MCF 10A (cell line): ENCODE results near the gene ZCCHC24. TPM values are rescaled to one million over a fixed set of nuclear protein-coding genes. Genes with fewer than 3 reads are reported as not detected.

Source experiments
- BruUV-seq: library from RNA; stranded (reverse); fragments of 400-500 nt; replicated peaks from 2 replicates; lab custom pipeline; 2021; lab: Mats Ljungman, UMichigan
- CTCF ChIA-PET: fragments of 300-600 bp; sonication (Branson Sonifier 250); formaldehyde crosslinking; extraction: SDS; loops from one replicate; lab custom pipeline; 2021; ENCODE audit warnings: antibody characterized with exemption, inconsistent platforms; lab: Yijun Ruan, JAX
- POLR2A ChIA-PET: fragments of 300-600, 350-650 bp; sonication (Branson Sonifier 250); formaldehyde crosslinking; extraction: SDS; loops from one replicate; lab custom pipeline; 2020; ENCODE audit warnings: antibody characterized with exemption, inconsistent platforms; lab: Yijun Ruan, JAX
- DNase-seq: peaks from one replicate; pipeline ENCODE4 v3.0.0-alpha.2; 2018; ENCODE audit not compliant: unreplicated experiment
- H3K27ac Mint-ChIP-seq: one replicate; pipeline ENCODE4 v1.8.0; 2022; ENCODE audit warnings: mild to moderate bottlenecking, low read depth, mixed read lengths; ENCODE audit not compliant: unreplicated experiment
- H3K27me3 Mint-ChIP-seq: one replicate; pipeline ENCODE4 v1.8.0; 2022; ENCODE audit warnings: mixed read lengths; ENCODE audit not compliant: insufficient read depth, unreplicated experiment
- H3K36me3 Mint-ChIP-seq: one replicate; pipeline ENCODE4 v1.8.0; 2022; ENCODE audit warnings: mild to moderate bottlenecking, moderate library complexity, mixed read lengths; ENCODE audit not compliant: insufficient read depth, unreplicated experiment
- H3K4me1 Mint-ChIP-seq: one replicate; pipeline ENCODE4 v1.8.0; 2022; ENCODE audit warnings: mixed read lengths; ENCODE audit not compliant: insufficient read depth, unreplicated experiment
- H3K4me3 Mint-ChIP-seq: one replicate; pipeline ENCODE4 v1.8.0; 2022; ENCODE audit warnings: mild to moderate bottlenecking, moderate library complexity, mixed read lengths; ENCODE audit not compliant: unreplicated experiment
- H3K9me3 Mint-ChIP-seq: one replicate; pipeline ENCODE4 v1.8.0; 2022; ENCODE audit warnings: mixed read lengths; ENCODE audit not compliant: unreplicated experiment
- intact Hi-C: fragments of 100-400 bp; cut with micrococcal nuclease; formaldehyde crosslinking; loops from 2 replicates; pipeline ENCODE4 v1.14.1; 2022
- total RNA-seq: library from RNA; stranded (reverse); gene quantifications from 2 replicates; pipeline ENCODE4 v1.2.3, GENCODE V29; 2022
- TF ChIP-seq, protein P1 (sequence below): fragments of 200-600 bp; IDR thresholded peaks from one replicate; pipeline ENCODE4 v1.8.0; 2022; ENCODE audit warnings: antibody characterized with exemption, mild to moderate bottlenecking; ENCODE audit not compliant: unreplicated experiment

ZCCHC24 gene
- total RNA-seq, 1 experiment from 2014 or later: 2.8 TPM

DNA sequence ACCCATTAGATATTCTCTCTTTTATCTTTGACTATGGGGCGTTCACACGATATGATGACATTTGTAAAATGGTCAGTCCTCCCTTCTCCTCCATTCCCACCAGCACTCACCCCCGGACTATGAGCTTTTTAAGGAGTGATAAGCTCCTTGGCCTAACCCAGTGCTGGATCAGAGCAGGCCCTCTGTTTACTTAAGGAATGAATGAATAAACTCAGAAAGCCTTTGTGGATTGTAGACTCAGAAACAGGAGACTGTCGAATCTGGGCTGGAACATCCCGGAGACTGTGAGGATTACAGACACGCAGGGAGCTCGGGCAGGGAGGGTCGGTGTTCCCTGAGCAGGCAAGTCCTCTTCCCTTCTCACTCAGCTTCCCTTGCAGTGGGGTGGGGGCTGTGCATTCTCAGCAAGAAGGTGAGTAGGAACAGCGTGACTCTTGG lies 6.8 kb upstream of the ZCCHC24 start:
- POLR2A ChIA-PET: interaction anchor here (0.6 kb wide), 1 partner anchor 21 kb away, joined by 3 read pairs; no protein-coding TSS in a partner anchor
- no peak for DNase-seq
- intact Hi-C loops: loop anchor here (5.0 kb wide), 1 partner anchor 35 kb away; no protein-coding TSS in a partner anchor
- H3K27ac Mint-ChIP-seq: no peak overlapping the region
- H3K9me3 Mint-ChIP-seq: no peaks in the 10 kb centered on the region
- no peaks in the 10 kb centered on the region for H3K27me3 Mint-ChIP-seq
- BruUV-seq: no TSS peak
- H3K4me3 Mint-ChIP-seq: no peak overlapping the region
- H3K4me1 Mint-ChIP-seq: peaks cover 11% of the 10 kb centered on the region
- H3K36me3 Mint-ChIP-seq: no peaks in the 10 kb centered on the region
- CTCF ChIA-PET: interaction anchor here (0.6 to 0.9 kb wide), 3 partner anchors 15 to 77 kb away, joined by 3 to 5 read pairs (median 3); no protein-coding TSS in a partner anchor
- TF ChIP-seq, protein P1, sequence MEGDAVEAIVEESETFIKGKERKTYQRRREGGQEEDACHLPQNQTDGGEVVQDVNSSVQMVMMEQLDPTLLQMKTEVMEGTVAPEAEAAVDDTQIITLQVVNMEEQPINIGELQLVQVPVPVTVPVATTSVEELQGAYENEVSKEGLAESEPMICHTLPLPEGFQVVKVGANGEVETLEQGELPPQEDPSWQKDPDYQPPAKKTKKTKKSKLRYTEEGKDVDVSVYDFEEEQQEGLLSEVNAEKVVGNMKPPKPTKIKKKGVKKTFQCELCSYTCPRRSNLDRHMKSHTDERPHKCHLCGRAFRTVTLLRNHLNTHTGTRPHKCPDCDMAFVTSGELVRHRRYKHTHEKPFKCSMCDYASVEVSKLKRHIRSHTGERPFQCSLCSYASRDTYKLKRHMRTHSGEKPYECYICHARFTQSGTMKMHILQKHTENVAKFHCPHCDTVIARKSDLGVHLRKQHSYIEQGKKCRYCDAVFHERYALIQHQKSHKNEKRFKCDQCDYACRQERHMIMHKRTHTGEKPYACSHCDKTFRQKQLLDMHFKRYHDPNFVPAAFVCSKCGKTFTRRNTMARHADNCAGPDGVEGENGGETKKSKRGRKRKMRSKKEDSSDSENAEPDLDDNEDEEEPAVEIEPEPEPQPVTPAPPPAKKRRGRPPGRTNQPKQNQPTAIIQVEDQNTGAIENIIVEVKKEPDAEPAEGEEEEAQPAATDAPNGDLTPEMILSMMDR: no peak

DNA sequence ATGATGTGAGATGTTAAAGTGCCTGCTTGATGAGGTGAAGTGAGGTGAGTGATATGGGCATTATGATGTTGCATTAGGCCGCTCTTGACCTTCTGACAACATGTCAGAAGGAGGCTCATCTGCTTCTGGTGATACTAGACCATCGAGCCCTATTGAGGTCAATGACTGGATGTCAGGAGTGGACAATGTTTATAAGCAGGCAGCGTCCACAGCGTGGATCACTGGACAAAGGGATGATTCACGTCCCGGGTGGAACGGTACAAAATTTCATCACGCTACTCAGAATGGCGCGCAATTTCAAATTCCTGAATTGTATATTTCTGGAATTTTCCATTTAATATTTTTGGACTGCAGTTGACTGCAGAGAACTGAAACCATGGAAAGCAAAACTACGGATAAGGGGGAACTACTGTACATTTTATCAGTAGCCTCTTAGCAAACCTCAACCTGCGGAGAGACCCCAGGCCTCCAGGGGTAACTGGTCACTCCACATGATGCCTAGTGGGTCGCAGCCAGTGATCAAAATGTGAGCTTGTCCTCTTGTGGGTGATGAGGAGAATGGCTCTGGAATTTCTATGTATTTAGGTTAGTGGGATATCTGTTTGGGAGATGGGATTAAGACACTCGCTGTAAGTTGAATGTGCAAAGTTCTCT lies 5.7 kb upstream of the ZCCHC24 start:
- Mint-ChIP-seq H3K4me3 (no peak overlapping the region), H3K36me3 (no peaks in the 10 kb centered on the region), H3K27ac (no peak overlapping the region), H3K4me1 (peaks cover 13% of the 10 kb centered on the region), H3K9me3 (no peaks in the 10 kb centered on the region), H3K27me3 (no peaks in the 10 kb centered on the region)
- no peak for DNase-seq
- BruUV-seq: no TSS peak
- CTCF ChIA-PET: no interaction called here
- POLR2A ChIA-PET: no interaction called here
- TF ChIP-seq, protein P1: no peak
- intact Hi-C loops: loop anchor here (5.0 kb wide), 1 partner anchor 36 kb away; no protein-coding TSS in a partner anchor

DNA sequence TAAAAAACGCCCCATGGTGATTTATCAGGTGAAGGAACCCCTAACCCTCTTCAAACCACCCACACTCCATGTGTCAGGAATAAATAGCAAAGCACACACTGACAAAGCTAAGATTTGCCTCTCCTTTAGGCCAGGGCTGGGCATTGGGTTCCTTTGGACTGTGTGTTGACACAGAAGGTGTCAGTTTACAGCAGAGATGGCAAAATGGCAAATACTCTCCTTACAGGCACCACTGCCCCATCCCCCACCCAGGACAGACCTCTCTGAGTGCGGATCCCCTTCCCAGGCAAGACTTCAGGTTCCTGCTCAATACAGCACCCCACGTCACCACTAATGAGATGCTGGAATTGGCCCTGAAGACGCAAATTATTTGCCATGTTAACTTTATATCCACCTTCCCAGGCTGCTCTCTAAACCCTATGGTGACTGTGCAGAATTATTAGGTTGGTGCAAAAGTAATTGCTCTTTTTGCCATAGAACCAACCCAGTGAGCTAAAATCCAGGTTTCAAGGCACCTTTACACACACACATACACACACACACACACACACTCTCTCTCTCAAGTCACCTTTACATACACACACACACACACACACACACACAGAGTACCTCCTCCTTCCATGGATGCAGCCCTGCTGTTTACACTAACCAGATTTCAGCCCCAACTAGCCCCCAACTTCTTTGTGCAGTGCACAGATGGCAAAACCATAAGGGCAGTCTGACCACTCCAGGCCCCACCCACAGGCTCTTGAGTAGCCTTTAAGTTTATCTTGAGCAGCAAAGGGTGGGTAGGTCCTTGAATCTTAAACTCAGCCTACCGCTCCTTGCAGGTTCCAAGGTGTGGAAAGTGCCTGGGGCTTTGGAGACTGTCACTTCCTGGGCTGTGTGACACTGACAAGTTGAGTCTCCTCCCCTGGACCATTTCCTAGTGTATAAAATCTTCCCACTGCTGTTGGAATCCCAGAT lies 4.0 kb upstream of the ZCCHC24 start:
- intact Hi-C loops: loop anchor here (5.0 kb wide), 1 partner anchor 38 kb away; no protein-coding TSS in a partner anchor
- TF ChIP-seq, protein P1: no peak
- H3K36me3 Mint-ChIP-seq: no peaks in the 10 kb centered on the region
- no peaks in the 10 kb centered on the region for H3K27me3 Mint-ChIP-seq
- DNase-seq: no peak
- H3K4me3 Mint-ChIP-seq: no peak overlapping the region
- H3K9me3 Mint-ChIP-seq: no peaks in the 10 kb centered on the region
- peaks cover 19% of the 10 kb centered on the region for H3K4me1 Mint-ChIP-seq
- BruUV-seq: no TSS peak
- no peak overlapping the region for H3K27ac Mint-ChIP-seq
- ChIA-PET POLR2A (no interaction called here), CTCF (interaction anchor here (1.5 to 2.0 kb wide), 2 partner anchors 18 to 75 kb away, joined by 4 to 7 read pairs; no protein-coding TSS in a partner anchor)

DNA sequence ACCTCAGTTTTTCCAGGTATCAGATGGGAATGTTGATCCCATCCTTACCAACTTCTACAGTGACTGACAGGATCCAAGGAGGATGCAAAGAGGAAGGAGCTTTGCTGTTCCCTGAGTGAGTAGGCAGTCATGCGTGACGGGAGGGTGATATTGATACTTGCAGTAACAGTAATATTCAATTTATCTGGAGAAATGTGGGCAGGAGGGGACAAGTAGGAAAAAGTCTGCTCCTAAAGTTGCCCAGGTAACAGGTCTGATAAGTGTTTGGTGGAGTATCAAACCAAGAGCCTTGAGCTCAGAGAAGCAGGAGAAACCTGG lies 3.3 kb upstream of the ZCCHC24 start:
- no peak overlapping the region for H3K4me3 Mint-ChIP-seq
- no peak for DNase-seq
- TF ChIP-seq, protein P1: no peak
- POLR2A ChIA-PET: no interaction called here
- H3K27me3 Mint-ChIP-seq: no peaks in the 10 kb centered on the region
- no peaks in the 10 kb centered on the region for H3K36me3 Mint-ChIP-seq
- CTCF ChIA-PET: interaction anchor here (1.5 to 2.0 kb wide), 2 partner anchors 19 to 74 kb away, joined by 4 to 7 read pairs; no protein-coding TSS in a partner anchor
- H3K9me3 Mint-ChIP-seq: no peaks in the 10 kb centered on the region
- H3K4me1 Mint-ChIP-seq: peaks cover 19% of the 10 kb centered on the region
- no TSS peak for BruUV-seq
- H3K27ac Mint-ChIP-seq: no peak overlapping the region
- intact Hi-C loops: no loop called here
